Gastroesophageal sphincter (tissue), 3 donors: ENCODE results near the gene TMEM245.

Experiments
- CTCF ChIP-seq, 4 experiments: fragments of 200-600 bp in 2 of 4; fragments of 450-650 bp in 2 of 4; sonication (generic) in 1 of 4; IDR thresholded peaks; one replicate each; pipeline ENCODE4 v1.5.1; 2017 to 2019; ENCODE audit warnings: antibody characterized with exemption in 4 of 4, mild to moderate bottlenecking in 2 of 4, moderate library complexity in 2 of 4
- EP300 ChIP-seq: sonication (generic); formaldehyde crosslinking; IDR thresholded peaks from one replicate; pipeline ENCODE4 v1.6.1; 2017; ENCODE audit warnings: antibody characterized with exemption, mild to moderate bottlenecking
- POLR2A ChIP-seq, 2 donors: fragments of 450-650 bp; IDR thresholded peaks; one replicate each; pipeline ENCODE4 v1.6.1; 2017; ENCODE audit warnings: antibody characterized with exemption in 2 of 2, mild to moderate bottlenecking in 2 of 2, moderate library complexity in 1 of 2
- POLR2AphosphoS5 ChIP-seq: sonication (generic); formaldehyde crosslinking; IDR thresholded peaks from one replicate; pipeline ENCODE4 v1.6.1; 2017; ENCODE audit warnings: antibody characterized with exemption

- TF ChIP-seq EP300: no peak
- no peak for TF ChIP-seq CTCF (IDR thresholded peaks at IDR 0.05)
- TF ChIP-seq POLR2A (IDR thresholded peaks at IDR 0.05): no peak
- no peak for TF ChIP-seq POLR2AphosphoS5
Observed at GRCh38 chr9:109121232-109121796, 1.6 kb upstream of the TMEM245 start.
